HuH-7 (cell line): Measurements from ENCODE around the gene SHISA9.

ENCODE experiments used
- DNase-seq: peaks from one replicate; pipeline ENCODE4 v3.0.0; 2011; ENCODE audit warnings: low spot score

SHISA9 gene

DNA sequence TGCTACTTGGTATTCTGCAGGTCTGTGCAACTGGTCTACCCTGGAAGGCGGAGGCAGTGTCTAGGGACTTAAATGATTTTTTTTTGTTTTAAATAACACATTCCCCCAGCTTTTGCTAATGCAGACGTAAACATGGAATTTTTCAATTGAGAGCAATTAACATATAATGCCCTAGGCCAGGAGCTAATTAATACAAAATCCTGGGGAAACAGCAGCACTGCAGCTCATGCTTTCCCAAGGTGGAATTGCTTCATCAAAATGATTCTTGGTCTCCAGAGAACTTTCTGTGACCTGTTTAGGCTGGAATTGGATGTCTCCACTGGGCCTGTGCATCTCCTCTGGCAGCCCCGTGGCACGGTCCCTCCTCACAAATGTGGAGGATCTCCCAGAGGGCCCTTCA, 50.6 kb downstream of the SHISA9 start:
- no peak for DNase-seq

DNA sequence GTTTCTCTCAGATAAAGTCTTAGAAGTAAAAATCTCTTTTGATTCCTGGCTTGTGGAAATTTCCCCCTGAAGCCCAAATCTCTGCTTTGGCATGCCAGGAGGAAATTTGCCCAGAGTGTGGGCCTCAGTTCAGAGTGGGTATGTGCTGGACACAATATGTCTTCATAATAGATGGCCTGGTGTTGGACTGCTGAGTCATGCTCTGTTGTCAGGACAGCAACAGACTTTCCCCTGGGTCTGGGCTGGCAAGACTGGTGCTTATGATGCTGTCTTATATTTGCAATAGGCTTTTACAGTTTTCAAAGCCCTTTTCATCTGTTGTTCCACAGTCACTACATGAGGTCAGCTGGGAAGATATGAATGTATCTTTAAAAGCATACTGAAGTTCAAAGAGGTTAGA, 57.0 kb downstream of the SHISA9 start:
- DNase-seq = no peak

GRCh38 chr16:12959072-12959471, 57.7 kb downstream of the SHISA9 start:
- no peak for DNase-seq

- no peak for DNase-seq
These were observed 60.2 kb downstream of the SHISA9 start for GRCh38 chr16:12961626-12962025.

- no peak for DNase-seq
These were observed 63.1 kb downstream of the SHISA9 start for GRCh38 chr16:12964461-12964860.

DNA sequence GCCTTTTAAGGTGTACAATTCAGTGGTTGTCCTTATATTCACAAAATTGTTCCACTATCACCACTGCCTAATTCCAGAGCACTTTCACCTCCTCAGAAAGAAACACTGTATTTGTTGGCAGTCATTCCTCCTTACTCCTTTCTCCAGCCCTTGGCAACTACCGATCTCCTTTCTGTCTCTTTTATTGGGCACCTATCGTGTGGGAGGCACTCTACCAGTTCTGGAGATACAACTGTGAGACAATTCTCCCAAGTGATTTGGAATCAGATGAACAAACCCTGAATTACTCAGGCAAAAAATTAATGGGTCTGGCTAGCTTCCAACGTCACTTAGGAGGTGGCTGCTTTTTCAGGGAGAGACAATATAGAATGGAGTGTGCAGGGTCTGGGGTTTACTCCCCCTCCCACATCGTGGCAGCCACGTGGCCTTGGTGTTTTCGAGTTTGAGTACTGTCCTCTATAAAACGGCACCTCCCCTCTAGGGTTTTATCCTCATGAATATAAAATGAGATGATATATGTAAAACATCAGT, 63.9 kb downstream of the SHISA9 start:
- DNase-seq = no peak

- DNase-seq = no peak
These were observed 69.8 kb downstream of the SHISA9 start for GRCh38 chr16:12971241-12971640.

DNA sequence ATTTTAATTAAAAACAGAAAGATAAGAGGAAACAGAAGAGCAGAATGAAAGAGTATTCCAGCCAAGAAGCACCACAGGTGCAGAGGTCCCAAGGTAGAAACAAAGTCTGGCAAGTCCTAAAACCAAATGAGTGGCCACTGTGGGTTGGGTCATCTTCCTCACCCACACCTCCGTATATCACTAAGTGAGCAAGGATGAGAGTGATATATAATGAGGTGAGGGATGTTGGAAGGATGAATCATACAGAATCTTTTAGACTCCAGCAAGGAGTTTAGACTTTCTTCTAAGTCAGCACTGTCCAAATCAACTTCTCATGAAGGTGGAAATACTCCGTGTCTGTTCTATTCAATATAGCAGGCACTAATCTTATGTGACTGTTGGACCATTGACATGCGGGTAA, 70.8 kb downstream of the SHISA9 start:
- DNase-seq = no peak

DNA sequence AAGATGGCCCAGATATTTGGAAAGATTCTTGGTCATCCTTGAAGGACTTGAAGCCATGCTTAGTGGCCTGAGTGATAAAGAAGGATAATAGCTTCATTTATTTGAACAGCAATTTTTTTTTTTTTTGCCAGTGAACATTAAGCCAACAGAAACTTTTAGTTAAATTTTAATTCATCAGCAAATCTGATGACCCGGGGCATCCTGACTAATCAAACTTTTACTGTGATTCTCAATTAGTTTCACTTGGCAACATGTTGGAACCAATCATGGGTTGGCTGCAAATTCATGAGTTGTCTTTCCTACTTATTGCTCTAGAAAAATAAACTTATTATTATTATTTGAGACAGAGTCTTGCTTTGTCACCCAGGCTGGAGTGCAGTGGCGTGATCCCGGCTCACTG, 74.4 kb downstream of the SHISA9 start:
- DNase-seq = no peak

GRCh38 chr16:12976496-12976895, 75.1 kb downstream of the SHISA9 start:
- no peak for DNase-seq

GRCh38 chr16:12976936-12977335, 75.5 kb downstream of the SHISA9 start:
- no peak for DNase-seq

- no peak for DNase-seq
These were observed 84.1 kb downstream of the SHISA9 start for GRCh38 chr16:12985516-12985915.

- no peak for DNase-seq
These were observed 86.7 kb downstream of the SHISA9 start for GRCh38 chr16:12988071-12988470.

DNA sequence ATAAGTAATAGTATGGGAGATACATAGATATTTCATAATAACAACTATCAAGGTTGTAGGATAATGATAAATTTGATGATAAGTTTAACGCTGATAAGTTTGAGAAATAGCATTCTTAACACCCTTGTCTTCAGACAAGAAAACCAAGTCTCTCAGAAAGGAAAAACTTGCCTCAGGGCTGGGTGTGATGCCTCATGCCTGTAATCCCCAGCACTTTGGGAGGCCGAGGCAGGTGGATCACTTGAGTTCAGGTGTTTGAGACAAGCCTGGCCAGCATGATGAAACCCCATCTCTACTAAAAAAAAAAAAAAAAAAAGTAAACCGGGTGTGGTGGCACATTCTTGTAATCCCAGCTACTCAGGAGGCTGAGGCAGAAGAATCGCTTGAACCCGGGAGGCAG, 90.7 kb downstream of the SHISA9 start:
- no peak for DNase-seq

DNA sequence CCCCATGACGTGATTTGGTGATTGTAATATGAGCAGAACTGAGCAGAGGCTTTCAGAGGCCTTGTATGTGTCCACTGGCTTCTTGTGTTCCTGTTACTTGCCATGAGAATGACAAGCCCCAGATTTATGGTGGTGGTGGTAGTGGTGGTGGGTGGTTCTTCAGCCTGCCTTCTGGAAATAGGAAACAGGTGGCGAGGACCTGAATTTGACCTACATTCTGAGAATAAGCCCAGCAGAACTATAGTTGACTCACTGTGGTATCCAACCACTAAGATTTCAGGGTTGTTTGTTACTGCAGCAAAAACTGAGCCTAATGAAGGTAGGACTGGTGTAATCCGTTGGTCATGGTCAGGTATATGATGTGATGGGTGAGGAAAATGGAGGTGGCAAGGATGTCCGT, 93.0 kb downstream of the SHISA9 start:
- no peak for DNase-seq

DNA sequence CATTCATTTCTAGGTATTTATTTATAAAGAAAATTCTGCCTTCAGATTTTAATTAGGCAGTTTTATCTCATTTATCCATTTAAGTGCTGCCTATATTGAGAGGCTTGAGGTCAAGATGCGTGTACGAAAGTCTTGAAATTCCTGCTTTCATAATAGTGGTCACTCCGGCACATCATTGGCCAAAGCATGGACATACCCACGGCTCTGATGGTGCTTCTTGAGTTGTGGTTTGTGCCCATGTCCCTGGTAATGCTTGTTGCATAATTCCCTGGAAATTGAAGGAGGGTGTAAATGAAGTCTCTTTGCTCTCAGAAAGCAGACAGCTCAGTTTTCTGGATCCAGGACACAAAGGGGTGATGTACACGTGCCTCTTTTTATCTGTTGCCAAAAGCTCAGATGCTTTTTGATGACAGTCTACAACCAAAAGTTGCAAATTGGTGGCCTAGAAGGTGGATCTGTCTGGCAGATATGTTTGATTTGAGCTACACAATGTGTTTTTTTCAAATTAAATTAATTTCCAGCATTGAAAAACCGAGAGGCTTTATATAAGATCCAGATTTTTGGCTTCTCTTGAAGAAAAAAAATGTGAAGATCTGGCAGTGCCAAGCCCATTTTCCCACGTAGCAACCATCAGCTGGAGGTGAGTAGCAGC, 94.4 kb downstream of the SHISA9 start:
- DNase-seq = no peak

DNA sequence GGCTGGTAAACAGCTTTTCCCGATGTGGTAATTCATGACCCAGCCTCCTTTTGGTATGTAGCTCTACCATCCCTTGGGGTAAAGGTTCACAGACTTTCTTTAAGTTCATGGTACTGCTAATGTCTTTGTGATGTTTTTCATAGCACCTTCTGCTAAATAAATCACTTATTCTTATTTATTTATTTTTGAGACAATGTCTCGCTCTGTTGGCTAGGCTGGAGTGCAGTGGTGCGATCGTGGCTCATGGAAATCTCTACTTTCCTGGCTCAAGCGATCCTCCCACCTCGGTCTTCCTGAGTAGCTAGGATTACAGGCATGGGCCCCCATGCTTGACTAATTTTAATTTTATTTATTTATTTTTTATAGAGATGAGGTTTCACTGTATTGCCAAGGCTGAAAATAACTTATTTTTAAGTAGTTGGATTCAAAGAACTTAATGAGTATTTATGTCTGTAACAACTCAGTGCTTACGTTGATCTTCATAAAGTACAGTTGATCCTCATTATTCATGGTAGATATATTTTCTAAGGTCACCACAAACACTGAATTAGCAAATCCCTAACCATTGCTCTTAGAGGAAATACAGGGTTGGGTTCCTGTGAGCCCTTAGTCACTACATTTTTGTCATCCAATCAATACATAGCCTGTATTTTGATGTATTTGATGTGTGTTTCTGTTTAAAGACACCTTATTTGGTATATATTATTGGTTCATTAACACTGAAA, 97.1 kb downstream of the SHISA9 start:
- no peak for DNase-seq

DNA sequence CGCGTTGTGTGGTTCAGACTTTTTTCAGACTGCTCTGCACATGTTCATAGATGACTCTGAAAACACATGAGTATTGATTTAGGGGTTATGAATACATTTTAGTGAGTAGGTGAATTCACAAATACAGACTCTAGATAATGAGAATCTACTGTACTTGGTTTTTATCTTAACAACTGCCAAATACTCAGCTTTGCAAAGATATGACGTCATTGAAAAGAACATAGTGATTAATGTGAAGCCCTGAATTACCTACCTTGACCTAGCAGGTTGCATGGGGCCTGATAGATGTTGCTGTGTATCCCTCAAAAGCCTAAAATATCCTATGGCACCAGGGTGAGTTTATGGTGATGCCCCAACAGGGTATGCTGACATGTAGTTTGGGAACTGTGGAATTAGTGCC, 98.0 kb downstream of the SHISA9 start:
- no peak for DNase-seq

DNA sequence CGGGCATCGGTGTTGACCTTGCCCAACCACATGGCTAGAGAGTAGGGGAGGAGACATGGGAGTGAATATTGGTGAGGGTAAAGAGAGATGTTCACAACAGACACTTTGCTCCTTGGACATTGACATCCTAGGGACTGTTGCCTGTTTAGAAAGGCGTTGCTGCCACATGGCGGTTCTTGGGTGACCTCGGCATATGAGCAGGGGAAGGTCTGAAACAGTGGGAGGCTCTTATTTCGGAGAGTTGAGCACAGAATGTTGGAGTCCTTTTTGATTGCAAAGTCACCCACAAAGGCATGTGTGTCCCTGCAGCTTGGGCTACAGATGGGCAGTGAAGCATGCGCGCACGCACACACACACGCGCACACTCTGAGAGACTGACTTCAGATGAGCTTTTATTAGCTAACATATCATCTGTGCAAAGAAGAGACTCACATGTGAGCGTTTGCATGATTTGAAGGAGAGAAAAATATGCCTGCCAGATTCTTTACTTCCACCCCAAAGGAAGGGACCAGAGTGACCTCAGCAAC, 104.4 kb downstream of the SHISA9 start:
- no peak for DNase-seq

GRCh38 chr16:13012601-13013000, 111.2 kb downstream of the SHISA9 start:
- DNase-seq = no peak

GRCh38 chr16:13013043-13013442, 111.6 kb downstream of the SHISA9 start:
- DNase-seq = no peak

- no peak for DNase-seq
These were observed 113.1 kb downstream of the SHISA9 start for GRCh38 chr16:13014476-13014875.

GRCh38 chr16:13018026-13018425, 116.6 kb downstream of the SHISA9 start:
- DNase-seq = no peak

- DNase-seq = no peak
These were observed 120.6 kb downstream of the SHISA9 start for GRCh38 chr16:13021996-13022395.
